RPMI7951 (cell line): ENCODE measurements around the gene HEPACAM2. TPM values are rescaled to one million over a fixed set of nuclear protein-coding genes. Genes with fewer than 3 reads are reported as not detected.

Source experiments
- DNase-seq: peaks from one replicate; pipeline ENCODE4 v3.0.0-alpha.2; 2012; ENCODE audit warnings: low read depth
- total RNA-seq: library from RNA; depleted of rRNA; stranded (reverse); fragments of >200 nt; shearing (Covaris generic); gene quantifications from 2 replicates; pipeline ENCODE4 v1.2.3, GENCODE V29; 2014; rRNA removed

HEPACAM2 gene
- total RNA-seq: not detected in 2 replicates

- DNase-seq: no peak
Observed at GRCh38 chr7:93226310-93226709, at the start of gene HEPACAM2. Gene HEPACAM2, minus strand, starts transcription at chr7:93226469.

DNA sequence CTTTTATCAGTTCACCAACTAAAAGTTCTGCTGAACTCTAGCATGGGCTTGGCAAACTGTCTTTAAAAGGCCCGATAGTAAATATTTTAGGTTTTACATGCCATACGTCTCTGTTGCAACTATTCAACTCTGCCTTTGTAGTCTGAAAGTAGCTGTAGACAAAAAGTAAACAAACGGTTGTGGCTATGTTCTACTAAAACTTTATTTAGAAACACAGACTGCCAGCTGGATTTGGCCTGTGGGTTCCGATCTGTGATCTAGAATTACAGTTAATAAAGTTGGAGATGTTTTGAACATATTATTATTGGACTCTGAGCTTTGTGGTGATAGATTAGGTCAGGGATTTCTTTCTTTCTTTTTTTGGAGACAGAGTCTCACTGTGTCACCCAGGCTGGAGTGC lies 39.0 kb upstream of the HEPACAM2 start:
- no peak for DNase-seq

- no peak for DNase-seq
Observed at GRCh38 chr7:93262535-93262934, 36.3 kb upstream of the HEPACAM2 start.

GRCh38 chr7:93258661-93259060 lies 32.4 kb upstream of the HEPACAM2 start:
- DNase-seq: no peak

- DNase-seq: no peak
Observed at GRCh38 chr7:93249491-93250148, 23.4 kb upstream of the HEPACAM2 start.

DNA sequence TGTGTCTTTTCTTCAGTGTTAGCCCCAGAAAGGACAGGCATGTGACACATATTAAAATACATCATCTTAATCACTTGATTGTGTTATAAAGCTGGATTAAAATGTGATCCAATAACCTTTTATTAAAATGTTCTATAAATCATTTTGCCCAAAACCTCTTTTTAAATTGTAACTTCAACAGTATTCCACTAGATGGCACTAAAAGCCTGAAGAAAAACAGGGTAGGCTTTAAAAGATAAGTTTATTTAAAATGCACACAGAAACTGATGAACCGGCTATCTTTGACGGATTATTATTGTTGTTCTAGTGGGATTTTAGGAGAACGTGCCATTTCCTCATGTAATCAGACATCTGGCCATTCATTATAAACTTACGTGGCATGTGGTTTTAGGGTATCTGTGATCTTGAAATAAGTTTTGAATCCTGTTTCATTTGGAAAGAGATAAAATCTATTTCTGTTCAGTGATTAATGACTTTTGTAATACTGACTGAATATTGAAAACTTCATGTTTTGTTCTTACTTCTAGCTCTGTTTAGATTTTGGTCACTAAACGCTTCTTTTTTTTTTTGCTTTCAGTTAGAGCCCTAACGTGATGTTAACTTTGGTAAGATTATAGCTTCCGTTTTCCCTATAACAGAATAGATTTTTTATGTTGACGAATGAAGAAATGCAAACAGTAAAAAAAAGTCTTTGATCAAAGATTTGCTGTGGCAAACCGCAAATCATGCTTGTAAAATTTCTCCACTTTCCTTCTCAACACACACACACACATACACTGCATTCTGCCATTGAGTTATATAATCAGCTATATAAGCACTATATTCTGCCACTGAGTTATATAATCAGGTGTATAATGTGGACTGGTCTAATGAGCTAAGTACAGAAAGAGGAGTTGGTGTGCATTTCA lies 19.5 kb upstream of the HEPACAM2 start:
- peak; percentile 38 for DNase-seq

GRCh38 chr7:93242106-93242505 lies 15.8 kb upstream of the HEPACAM2 start:
- DNase-seq: no peak

DNA sequence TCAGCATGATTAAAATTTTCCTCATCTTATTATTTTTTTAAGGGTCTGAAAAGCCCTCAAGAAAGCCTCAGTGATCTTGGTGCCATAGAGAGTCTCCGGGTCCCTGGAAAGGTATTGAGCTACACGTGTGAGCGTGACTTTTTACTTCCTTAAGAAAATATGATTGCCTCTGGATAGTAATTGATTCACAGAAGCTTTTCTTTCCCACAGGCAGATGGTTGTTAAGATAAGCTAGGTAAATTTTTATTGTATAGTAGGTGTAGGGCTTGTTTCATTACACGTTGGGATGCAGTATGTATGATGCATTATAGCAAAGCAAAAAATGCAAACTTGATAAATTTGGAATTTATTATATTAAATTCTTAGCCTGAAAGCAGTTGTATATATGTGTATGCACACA lies 13.6 kb upstream of the HEPACAM2 start:
- DNase-seq: no peak

- DNase-seq: no peak
Observed at GRCh38 chr7:93238748-93239147, 12.5 kb upstream of the HEPACAM2 start.

DNA sequence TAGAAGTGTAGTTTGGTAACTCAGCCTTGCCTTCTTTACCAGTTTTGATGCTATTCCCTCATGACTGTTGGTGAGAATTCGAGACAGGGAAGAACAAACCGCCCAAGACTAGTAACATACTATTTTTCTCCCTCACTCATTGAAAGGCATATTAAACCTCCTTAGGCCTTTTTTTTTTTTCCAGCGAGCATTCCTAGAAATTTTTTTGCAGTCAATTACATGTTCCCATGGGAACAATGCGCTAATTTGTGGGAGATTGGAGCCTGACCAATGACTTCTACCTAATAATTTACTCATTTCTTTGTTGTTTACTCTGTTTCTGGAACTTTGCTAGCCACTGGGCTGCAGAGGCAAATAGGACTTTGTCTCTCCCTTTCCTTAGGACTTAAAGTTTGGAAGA lies 11.9 kb upstream of the HEPACAM2 start:
- DNase-seq: no peak

DNA sequence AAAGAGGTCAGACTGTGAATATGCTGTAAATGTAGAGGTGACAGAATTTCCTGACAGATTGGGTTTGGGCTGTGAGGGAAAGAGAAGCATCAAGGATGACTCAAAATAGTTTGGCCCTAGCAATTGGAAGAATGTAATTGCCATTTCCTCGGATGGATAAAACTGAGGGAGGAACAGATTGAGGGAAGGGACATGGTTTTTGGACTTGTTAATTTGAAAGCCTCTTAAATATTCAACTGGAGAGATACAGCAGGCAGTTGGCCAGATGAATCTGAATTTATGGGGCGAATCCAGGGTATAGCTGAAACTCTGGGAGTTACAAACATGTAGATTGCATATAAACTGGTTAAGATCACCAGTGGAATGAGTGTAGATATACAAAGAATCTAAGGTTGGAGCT lies 9.3 kb upstream of the HEPACAM2 start:
- no peak for DNase-seq

DNA sequence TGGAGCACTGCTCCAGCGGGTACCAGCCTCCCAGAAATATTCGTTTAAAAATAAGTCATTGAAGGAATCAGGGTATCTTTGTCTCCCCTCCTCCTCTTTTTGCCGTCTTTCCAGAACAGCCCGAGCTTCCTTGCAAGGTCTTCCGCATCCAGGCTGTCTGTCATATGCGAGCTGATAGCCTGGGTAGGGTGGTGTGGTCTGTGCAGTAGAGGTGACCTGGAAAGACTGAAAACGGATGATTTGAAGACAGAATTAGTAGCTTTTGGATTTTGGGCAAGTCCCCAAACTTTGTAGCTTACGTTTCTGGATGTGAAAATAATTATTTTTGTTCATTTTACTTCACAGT lies 6.4 kb upstream of the HEPACAM2 start:
- peak; percentile 3 for DNase-seq

GRCh38 chr7:93231799-93232672 lies 5.8 kb upstream of the HEPACAM2 start, which contains the start of gene VPS50:
Gene VPS50, plus strand, starts transcription at chr7:93232366. Its CDS starts 102 bp downstream, at chr7:93232468.
- DNase-seq: peak; percentile 95

- DNase-seq: no peak
Observed at GRCh38 chr7:93231259-93231658, 5.0 kb upstream of the HEPACAM2 start.

GRCh38 chr7:93228302-93228701 lies 2.0 kb upstream of the HEPACAM2 start:
- DNase-seq: peak; percentile 61

- DNase-seq: no peak
Observed at GRCh38 chr7:93219868-93220267, 6.4 kb downstream of the HEPACAM2 start.

DNA sequence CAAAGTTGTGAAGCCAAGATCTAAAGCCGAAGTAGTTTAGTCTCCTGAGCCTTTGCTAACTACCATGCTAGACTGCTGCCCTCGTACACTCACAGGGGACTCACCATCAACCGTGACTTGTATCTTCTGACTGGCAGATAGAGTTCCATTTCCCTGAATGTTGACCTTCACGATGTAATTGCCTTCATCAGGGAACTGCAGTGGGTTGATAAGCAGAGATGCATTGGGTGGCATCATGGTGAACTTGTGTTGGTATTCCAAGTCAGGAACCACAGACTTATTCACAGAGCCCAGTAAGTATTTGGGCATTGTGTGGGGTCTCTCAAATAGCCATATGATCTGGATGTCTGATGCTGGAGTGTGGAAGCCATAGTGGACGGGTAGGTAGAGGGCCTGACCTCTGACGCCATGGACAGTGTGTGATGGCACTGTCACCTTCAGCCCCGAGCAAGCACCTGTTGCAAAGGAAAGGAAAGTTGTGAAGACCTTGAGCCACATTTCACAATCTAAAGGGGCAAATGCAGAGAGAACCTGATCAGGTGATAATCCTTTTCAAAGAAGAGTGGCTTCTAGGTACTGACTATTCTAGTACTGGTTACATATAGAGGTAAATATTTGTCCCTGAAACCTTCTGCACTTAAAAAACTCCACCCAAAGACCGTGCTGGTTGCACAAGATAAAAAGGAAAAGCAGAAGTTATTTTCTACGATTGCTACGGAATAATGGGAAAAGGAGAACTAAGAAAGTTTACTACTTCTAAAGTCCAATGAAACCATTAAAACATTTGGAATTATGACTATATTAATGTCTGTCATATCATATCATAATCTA lies 7.1 kb downstream of the HEPACAM2 start:
- DNase-seq: no peak

DNA sequence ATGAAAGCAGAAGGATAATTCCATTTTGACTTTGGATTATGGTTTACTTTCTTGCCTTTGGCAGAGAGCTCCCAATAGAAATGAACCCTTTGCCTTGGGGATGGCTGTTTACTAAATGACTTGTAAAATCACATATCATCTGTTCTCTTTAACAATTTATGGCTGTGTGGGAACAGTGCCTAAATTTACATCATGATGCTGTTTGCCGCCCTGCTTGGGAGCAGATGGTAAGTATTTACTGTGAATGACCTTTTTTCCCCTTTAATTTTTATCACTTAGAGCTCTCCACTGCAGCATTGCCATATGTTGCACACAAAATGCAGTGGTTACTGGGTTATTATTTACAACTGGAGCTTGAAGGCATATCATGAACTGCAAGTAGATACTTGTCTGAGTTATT lies 13.4 kb downstream of the HEPACAM2 start:
- DNase-seq: no peak

GRCh38 chr7:93211228-93211818 lies 14.9 kb downstream of the HEPACAM2 start:
- no peak for DNase-seq

- no peak for DNase-seq
Observed at GRCh38 chr7:93205046-93205445, 21.2 kb downstream of the HEPACAM2 start.

GRCh38 chr7:93203496-93203895 lies 22.8 kb downstream of the HEPACAM2 start:
- no peak for DNase-seq
